Measurements from ENCODE around the gene RARA.
"Not testable (repeated sequence)": the region's sequence is repeated elsewhere in the genome, so short reads cannot be mapped to it uniquely, and the experiment has no call there.

The RARA gene

GRCh38 chr17:40284085-40284713 is 24.8 kb upstream of the RARA start:
- DNase-seq (ENCODE audit: insufficient read length) (no peak), FAIRE-seq (no peak)
- TF ChIP-seq POLR2AphosphoS5 (IDR thresholded peaks at IDR 0.05; ENCODE audit: low read depth, low read length) = no peak
- TF ChIP-seq TAF1 (IDR thresholded peaks at IDR 0.05; ENCODE audit: borderline replicate concordance, low read depth, low read length) = no peak
- TF ChIP-seq POLR2A (IDR thresholded peaks at IDR 0.05; ENCODE audit: low read depth, low read length) = no peak

DNA sequence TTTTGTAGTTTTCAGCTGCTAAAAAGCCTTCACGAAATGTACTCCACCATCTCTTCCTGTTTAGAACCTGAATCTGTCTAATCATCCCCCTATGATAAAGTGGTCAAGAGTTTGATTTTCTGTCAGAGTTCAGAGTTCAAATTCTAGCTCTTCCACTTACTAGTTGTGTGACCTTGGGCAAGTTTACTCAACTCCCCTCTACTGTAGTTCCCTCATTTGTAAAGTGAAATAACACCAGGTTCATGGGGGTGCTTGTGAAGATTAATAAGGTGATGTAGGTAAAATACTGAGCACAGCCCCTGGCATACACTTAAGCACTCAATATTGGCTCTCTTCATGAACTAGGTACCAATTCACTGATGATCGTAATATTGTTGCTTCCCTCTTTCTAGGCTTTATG is 22.5 kb upstream of the RARA start:
- FAIRE-seq (no peak), DNase-seq (ENCODE audit: insufficient read length) (no peak)
- no peak for TF ChIP-seq POLR2AphosphoS5 (IDR thresholded peaks at IDR 0.05; ENCODE audit: low read depth, low read length)
- no peak for TF ChIP-seq POLR2A (IDR thresholded peaks at IDR 0.05; ENCODE audit: low read depth, low read length)
- TF ChIP-seq TAF1 (IDR thresholded peaks at IDR 0.05; ENCODE audit: borderline replicate concordance, low read depth, low read length) = no peak

GRCh38 chr17:40287159-40287493 is 21.9 kb upstream of the RARA start:
- FAIRE-seq = no peak
- DNase-seq (ENCODE audit: insufficient read length) = no peak
- TF ChIP-seq TAF1 (IDR thresholded peaks at IDR 0.05; ENCODE audit: borderline replicate concordance, low read depth, low read length) (no peak), POLR2A (IDR thresholded peaks at IDR 0.05; ENCODE audit: low read depth, low read length) (no peak), POLR2AphosphoS5 (IDR thresholded peaks at IDR 0.05; ENCODE audit: low read depth, low read length) (no peak)

DNA sequence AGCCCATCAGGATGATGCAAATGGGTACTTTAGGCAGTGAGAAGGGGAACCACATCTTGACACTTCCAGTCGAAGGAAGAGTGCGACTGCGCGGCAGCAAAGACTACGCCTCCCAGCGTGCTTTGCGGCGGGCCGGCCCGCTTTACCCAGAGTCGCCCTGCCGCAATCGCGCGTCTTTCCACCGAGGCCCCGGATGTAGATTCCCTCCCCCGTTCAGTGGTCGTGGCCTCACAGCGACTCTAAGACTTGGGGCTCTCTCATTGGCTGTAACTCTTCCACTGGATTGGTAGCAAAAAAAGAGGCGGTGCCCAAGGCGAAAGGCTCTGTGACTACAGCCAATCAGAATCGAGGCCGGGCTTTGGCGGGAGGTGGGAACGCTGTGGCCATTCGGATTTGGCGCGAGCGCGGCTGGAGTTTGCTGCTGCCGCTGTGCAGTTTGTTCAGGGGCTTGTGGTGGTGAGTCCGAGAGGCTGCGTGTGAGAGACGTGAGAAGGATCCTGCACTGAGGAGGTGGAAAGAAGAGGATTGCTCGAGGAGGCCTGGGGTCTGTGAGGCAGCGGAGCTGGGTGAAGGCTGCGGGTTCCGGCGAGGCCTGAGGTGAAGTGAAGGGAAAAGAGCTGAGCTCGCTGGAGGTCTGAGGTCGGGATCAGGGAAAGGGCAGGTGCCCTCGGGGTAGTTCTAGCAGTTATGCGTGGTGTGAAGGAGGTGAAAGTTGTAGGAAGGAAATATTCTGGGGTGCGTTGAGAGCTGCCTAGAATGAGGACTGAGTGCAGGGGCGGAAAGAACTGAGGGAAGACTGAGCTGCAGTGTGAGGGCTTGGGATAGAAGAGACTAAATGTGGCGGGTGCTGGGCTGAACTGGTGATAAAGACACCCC is 21.2 kb upstream of the RARA start, which contains the start of gene CDC6:
TSS of gene CDC6 (plus strand) at position 386 of the 876 bp plus-strand sequence. CDS start 1,542 bp downstream, outside the sequence.
- DNase-seq (ENCODE audit: insufficient read length) (peak; percentile 87), FAIRE-seq (peak; percentile 88)
- peak; percentile 88 for TF ChIP-seq POLR2AphosphoS5 (IDR thresholded peaks at IDR 0.05; ENCODE audit: low read depth, low read length)
- peak; percentile 85; the same call in 1 of the 2 replicates for TF ChIP-seq TAF1 (IDR thresholded peaks at IDR 0.05; ENCODE audit: borderline replicate concordance, low read depth, low read length)
- TF ChIP-seq POLR2A (IDR thresholded peaks at IDR 0.05; ENCODE audit: low read depth, low read length) = peak; percentile 86; the same call in 1 of the 2 replicates

- no peak for FAIRE-seq
- TF ChIP-seq POLR2A (IDR thresholded peaks at IDR 0.05; ENCODE audit: low read depth, low read length) = no peak
- no peak for TF ChIP-seq TAF1 (IDR thresholded peaks at IDR 0.05; ENCODE audit: borderline replicate concordance, low read depth, low read length)
- TF ChIP-seq POLR2AphosphoS5 (IDR thresholded peaks at IDR 0.05; ENCODE audit: low read depth, low read length) = no peak
- DNase-seq (ENCODE audit: insufficient read length) = no peak
Observed at GRCh38 chr17:40290629-40291280, 18.2 kb upstream of the RARA start.

GRCh38 chr17:40291281-40291664 is 17.7 kb upstream of the RARA start:
- no peak for DNase-seq (ENCODE audit: insufficient read length)
- no peak for TF ChIP-seq TAF1 (IDR thresholded peaks at IDR 0.05; ENCODE audit: borderline replicate concordance, low read depth, low read length)
- TF ChIP-seq POLR2AphosphoS5 (IDR thresholded peaks at IDR 0.05; ENCODE audit: low read depth, low read length) = no peak
- no peak for TF ChIP-seq POLR2A (IDR thresholded peaks at IDR 0.05; ENCODE audit: low read depth, low read length)
- FAIRE-seq = no peak

DNA sequence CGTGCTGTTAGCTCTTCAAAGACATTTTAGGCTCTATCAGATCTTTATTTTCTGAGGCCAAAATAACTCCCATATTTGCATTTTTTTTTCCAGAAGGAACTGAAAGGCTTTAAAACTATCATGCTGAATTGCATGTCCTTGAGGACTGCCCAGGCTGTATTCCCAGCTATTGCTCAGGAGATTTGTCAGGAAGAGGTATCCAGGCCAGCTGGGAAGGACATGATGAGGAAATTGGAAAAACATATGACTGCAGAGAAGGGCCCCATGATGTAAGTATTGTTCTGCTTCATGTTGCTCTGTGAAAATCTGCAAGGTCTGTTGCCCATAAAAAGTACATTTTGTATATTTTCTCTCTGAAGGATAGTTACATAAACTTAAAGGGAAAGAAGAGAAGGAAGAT is 15.6 kb upstream of the RARA start:
- no peak for TF ChIP-seq TAF1 (IDR thresholded peaks at IDR 0.05; ENCODE audit: borderline replicate concordance, low read depth, low read length)
- TF ChIP-seq POLR2AphosphoS5 (IDR thresholded peaks at IDR 0.05; ENCODE audit: low read depth, low read length) = no peak
- TF ChIP-seq POLR2A (IDR thresholded peaks at IDR 0.05; ENCODE audit: low read depth, low read length) = no peak
- FAIRE-seq = no peak

GRCh38 chr17:40295488-40296436 is 13.2 kb upstream of the RARA start:
- no peak for DNase-seq (ENCODE audit: insufficient read length)
- TF ChIP-seq POLR2AphosphoS5 (IDR thresholded peaks at IDR 0.05; ENCODE audit: low read depth, low read length) (no peak), TAF1 (IDR thresholded peaks at IDR 0.05; ENCODE audit: borderline replicate concordance, low read depth, low read length) (no peak), POLR2A (IDR thresholded peaks at IDR 0.05; ENCODE audit: low read depth, low read length) (no peak)
- FAIRE-seq = no peak

More for the DNA sequence above, 15.6 kb upstream of the RARA start:
- no peak for DNase-seq (ENCODE audit: insufficient read length)

- FAIRE-seq = no peak
Observed at GRCh38 chr17:40297511-40297910, 11.5 kb upstream of the RARA start.

DNA sequence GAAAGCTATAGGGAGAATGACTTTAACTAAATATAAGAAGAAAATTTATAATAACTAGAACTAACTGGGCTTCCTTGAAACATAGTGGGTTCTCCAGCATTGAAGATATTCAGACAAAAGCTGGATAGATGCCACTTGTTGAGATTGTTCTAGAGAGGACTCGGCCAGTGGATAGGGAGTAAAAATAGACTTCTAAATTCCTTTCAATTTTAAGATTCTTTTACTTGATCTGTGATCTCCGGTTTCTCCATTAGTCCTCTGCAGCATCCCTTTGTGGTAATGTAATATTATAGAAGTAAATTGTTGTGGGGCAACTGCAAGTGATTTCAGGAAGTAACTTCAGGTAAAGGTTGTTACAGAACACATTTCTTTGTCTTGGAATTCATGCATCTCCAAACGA is 10.3 kb upstream of the RARA start:
- DNase-seq (ENCODE audit: insufficient read length) = no peak
- no peak for FAIRE-seq

More at GRCh38 chr17:40297511-40297910, 11.5 kb upstream of the RARA start:
- no peak for TF ChIP-seq POLR2A (IDR thresholded peaks at IDR 0.05; ENCODE audit: low read depth, low read length)
- TF ChIP-seq POLR2AphosphoS5 (IDR thresholded peaks at IDR 0.05; ENCODE audit: low read depth, low read length) = 0 out of 2 replicates have a peak, but pooled peaks have one; percentile 12
- DNase-seq (ENCODE audit: insufficient read length) = no peak

GRCh38 chr17:40299159-40299757 is 9.7 kb upstream of the RARA start:
- not testable (repeated sequence) for FAIRE-seq; DNase-seq (ENCODE audit: insufficient read length)

More for the DNA sequence above, 10.3 kb upstream of the RARA start:
- no peak for TF ChIP-seq TAF1 (IDR thresholded peaks at IDR 0.05; ENCODE audit: borderline replicate concordance, low read depth, low read length)
- TF ChIP-seq POLR2AphosphoS5 (IDR thresholded peaks at IDR 0.05; ENCODE audit: low read depth, low read length) = no peak
- no peak for TF ChIP-seq POLR2A (IDR thresholded peaks at IDR 0.05; ENCODE audit: low read depth, low read length)
